Endodermal cell (in vitro differentiated cells): ENCODE measurements around the gene DNM3. TPM values are rescaled to one million over a fixed set of nuclear protein-coding genes. Genes with fewer than 3 reads are reported as not detected.
A peak's percentile ranks its signal among the peaks of the same experiment; 100 is the strongest.

Experiments
- DNase-seq: peaks from one replicate; pipeline ENCODE4 v3.0.0-alpha.2; 2017
- H3K27ac ChIP-seq: 2 replicates; pipeline ENCODE4 v1.5.1; 2013; ENCODE audit warnings: mild to moderate bottlenecking, low read depth, low read length, moderate library complexity
- H3K27me3 ChIP-seq: 2 replicates; pipeline ENCODE4 v1.6.1; 2013; ENCODE audit warnings: mild to moderate bottlenecking, low read length, moderate library complexity; ENCODE audit not compliant: insufficient read depth, control insufficient read depth, poor library complexity, severe bottlenecking
- H3K36me3 ChIP-seq: 2 replicates; pipeline ENCODE4 v1.7.0; 2013; ENCODE audit warnings: mild to moderate bottlenecking, low read length, moderate library complexity; ENCODE audit not compliant: control insufficient read depth, insufficient read depth
- H3K4me1 ChIP-seq: one replicate; pipeline ENCODE4 v1.7.0; 2013; ENCODE audit warnings: low read length; ENCODE audit not compliant: control insufficient read depth, insufficient read depth
- H3K4me3 ChIP-seq: 2 replicates; pipeline ENCODE4 v1.5.1; 2013; ENCODE audit warnings: mild to moderate bottlenecking, low read length, moderate library complexity
- H3K9ac ChIP-seq: 2 replicates; pipeline ENCODE4 v1.6.1; 2013; ENCODE audit warnings: mild to moderate bottlenecking, low read length, moderate library complexity; ENCODE audit not compliant: poor library complexity, severe bottlenecking; ENCODE audit errors: extremely low read depth
- H3K9me3 ChIP-seq: 2 replicates; pipeline ENCODE4 v1.6.1; 2013; ENCODE audit warnings: mild to moderate bottlenecking, low read length, moderate library complexity; ENCODE audit not compliant: control insufficient read depth
- H3K27ac Mint-ChIP-seq: 2 replicates; pipeline ENCODE4 v1.8.0; 2020; ENCODE audit warnings: mixed read lengths
- H3K27me3 Mint-ChIP-seq: 2 replicates; pipeline ENCODE4 v1.8.0; 2021; ENCODE audit warnings: mild to moderate bottlenecking, mixed read lengths; ENCODE audit not compliant: insufficient read depth
- H3K36me3 Mint-ChIP-seq: 2 replicates; pipeline ENCODE4 v1.8.0; 2020; ENCODE audit warnings: low read depth, mixed read lengths
- H3K4me1 Mint-ChIP-seq: 2 replicates; pipeline ENCODE4 v1.8.0; 2020; ENCODE audit warnings: mixed read lengths
- H3K4me3 Mint-ChIP-seq: 2 replicates; pipeline ENCODE4 v1.8.0; 2020; ENCODE audit warnings: mild to moderate bottlenecking, moderate library complexity, mixed read lengths
- H3K9me3 Mint-ChIP-seq: 2 replicates; pipeline ENCODE4 v1.8.0; 2020; ENCODE audit warnings: mild to moderate bottlenecking, mixed read lengths
- CTCF ChIP-seq: fragments of 200-600 bp; sonication (generic); conservative IDR thresholded peaks from 2 replicates; pipeline ENCODE4 v1.5.0; 2021; ENCODE audit warnings: antibody characterized with exemption, mild to moderate bottlenecking
- WGBS, 2 experiments: methylation state at CpG; one replicate each; pipeline versions ENCODE4 v1.1.5 to v1.1.7; 2013; ENCODE audit warnings: missing lambda C conversion rate in 2 of 2, mixed read lengths in 1 of 2; ENCODE audit not compliant: insufficient coverage in 1 of 2, insufficient read length in 1 of 2; 5-methylcytosine and 5-hydroxymethylcytosine counted together
- total RNA-seq, 2 donors: library from RNA; stranded (reverse); fragmentation: NEBNext Ultra II Directional in 1 of 2; extraction: Animal tissue kit (Norgen Biotek cat#: 25700) in 1 of 2; gene quantifications; 2 replicates in 1 of 2; 3 replicates in 1 of 2; pipeline ENCODE4 v1.2.1, GENCODE V29; 2021

Gene DNM3
- total RNA-seq, 2 donors from 2014 or later, result 0.53 to 1.8 TPM

DNA sequence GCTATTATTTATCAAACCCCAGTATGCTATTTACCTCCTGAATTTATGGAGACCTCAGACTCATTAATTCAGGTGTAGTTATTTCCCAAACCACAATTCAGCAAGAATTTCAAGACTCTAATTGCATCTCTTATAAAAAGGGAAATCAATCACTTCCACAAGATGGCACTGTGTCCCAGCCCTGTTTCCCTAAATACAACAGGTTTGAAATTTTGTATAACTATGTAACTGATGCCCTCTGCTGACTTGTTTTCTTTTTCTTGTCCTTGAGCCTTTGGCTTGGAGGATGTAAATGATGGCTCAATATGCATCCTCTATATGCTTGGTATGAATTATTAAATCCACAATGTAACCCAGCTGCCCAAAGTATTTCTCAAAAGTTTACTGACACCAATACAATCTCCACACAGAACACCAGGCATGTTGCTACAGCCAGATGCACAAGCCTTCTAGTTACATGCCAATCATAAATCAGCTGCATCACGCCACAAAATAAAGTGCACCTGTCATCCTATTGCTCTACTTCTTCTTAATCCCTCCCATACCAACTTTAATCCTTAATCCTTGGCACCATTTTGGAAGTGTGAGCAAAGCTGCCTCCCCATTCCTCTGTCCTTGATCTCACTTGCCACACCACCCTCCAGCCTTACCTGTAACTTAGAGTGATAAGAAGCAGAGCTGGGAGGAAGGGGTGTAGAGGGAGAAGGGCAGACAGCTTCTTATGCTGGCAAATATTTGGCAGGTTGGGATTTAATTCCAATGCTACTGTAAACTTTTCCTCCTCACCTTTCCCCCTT lies 588.2 kb downstream of the DNM3 start:
- DNase-seq, result peak; percentile 62

DNA sequence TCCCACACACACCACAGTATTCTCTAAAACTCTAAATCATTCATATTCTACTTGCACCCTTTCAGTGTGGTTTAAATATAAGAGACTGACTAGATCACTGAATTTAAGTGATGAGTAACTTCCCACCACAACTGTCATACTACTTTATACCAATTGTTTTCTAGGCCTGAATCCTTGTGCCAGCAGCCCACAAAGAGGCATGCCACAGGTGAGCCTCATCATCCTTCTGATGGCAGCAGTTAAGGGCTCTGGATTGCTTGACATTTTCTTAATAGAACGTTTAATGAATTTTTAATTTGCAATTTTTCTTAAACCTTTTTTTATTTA lies 588.8 kb downstream of the DNM3 start:
- Mint-ChIP-seq H3K27me3 (no peaks in the 10 kb centered on the region), H3K36me3 (peaks cover 2% of the 10 kb centered on the region), H3K27ac (no peak overlapping the region), H3K4me1 (peaks cover 20% of the 10 kb centered on the region), H3K9me3 (peaks cover 7% of the 10 kb centered on the region), H3K4me3 (no peak overlapping the region)
- H3K9ac ChIP-seq, result no peak overlapping the region
- TF ChIP-seq CTCF, result no peak
- no peaks in the 10 kb centered on the region for H3K36me3 ChIP-seq
- DNase-seq, result no peak
- no peaks in the 10 kb centered on the region for H3K4me1 ChIP-seq
- H3K27me3 ChIP-seq, result no peaks in the 10 kb centered on the region
- H3K4me3 ChIP-seq, result no peak overlapping the region
- 81% methylated on average over 1 of the region's 1 CpG; no CpG with 5 or more reads in 1 of the 2 experiments for WGBS, 2 experiments
- H3K27ac ChIP-seq, result no peak overlapping the region
- H3K9me3 ChIP-seq, result no peaks in the 10 kb centered on the region

More for the DNA sequence above, 588.2 kb downstream of the DNM3 start:
- Histone ChIP-seq H3K9me3 (no peaks in the 10 kb centered on the region), H3K9ac (no peak overlapping the region), H3K4me1 (no peaks in the 10 kb centered on the region), H3K27me3 (no peaks in the 10 kb centered on the region), H3K4me3 (no peak overlapping the region), H3K36me3 (no peaks in the 10 kb centered on the region), H3K27ac (no peak overlapping the region)
- H3K36me3 Mint-ChIP-seq, result peaks cover 2% of the 10 kb centered on the region
- H3K27me3 Mint-ChIP-seq, result no peaks in the 10 kb centered on the region
- H3K9me3 Mint-ChIP-seq, result peaks cover 7% of the 10 kb centered on the region
- no peak overlapping the region for H3K27ac Mint-ChIP-seq
- 94 to 100% methylated on average over 1 of the region's 1 CpG for WGBS, 2 experiments
- peaks cover 20% of the 10 kb centered on the region for H3K4me1 Mint-ChIP-seq
- no peak overlapping the region for H3K4me3 Mint-ChIP-seq
- peak; percentile 83 for TF ChIP-seq CTCF

GRCh38 chr1:172431204-172431603 lies 589.9 kb downstream of the DNM3 start:
- H3K4me1 Mint-ChIP-seq, result peaks cover 20% of the 10 kb centered on the region
- DNase-seq, result no peak
- Histone ChIP-seq H3K36me3 (no peaks in the 10 kb centered on the region), H3K9me3 (no peaks in the 10 kb centered on the region), H3K9ac (no peak overlapping the region), H3K27me3 (no peaks in the 10 kb centered on the region), H3K4me1 (no peaks in the 10 kb centered on the region), H3K4me3 (no peak overlapping the region), H3K27ac (no peak overlapping the region)
- 83 to 98% methylated on average over 1 to 2 of the region's 2 CpGs for WGBS, 2 experiments
- TF ChIP-seq CTCF, result no peak
- H3K4me3 Mint-ChIP-seq, result no peak overlapping the region
- no peak overlapping the region for H3K27ac Mint-ChIP-seq
- H3K9me3 Mint-ChIP-seq, result peaks cover 13% of the 10 kb centered on the region
- no peaks in the 10 kb centered on the region for H3K27me3 Mint-ChIP-seq
- H3K36me3 Mint-ChIP-seq, result peaks cover 2% of the 10 kb centered on the region
